ENCODE data around the gene HDHD3. TPM values are rescaled to one million over a fixed set of nuclear protein-coding genes. Genes with fewer than 3 reads are reported as not detected.
A peak's percentile ranks its signal among the peaks of the same experiment; 100 is the strongest.
"Not testable (repeated sequence)": the region's sequence is repeated elsewhere in the genome, so short reads cannot be mapped to it uniquely, and the experiment has no call there.

HDHD3 gene
- total RNA-seq, 1 experiment from 2014 or later, result 12.5 TPM

DNA sequence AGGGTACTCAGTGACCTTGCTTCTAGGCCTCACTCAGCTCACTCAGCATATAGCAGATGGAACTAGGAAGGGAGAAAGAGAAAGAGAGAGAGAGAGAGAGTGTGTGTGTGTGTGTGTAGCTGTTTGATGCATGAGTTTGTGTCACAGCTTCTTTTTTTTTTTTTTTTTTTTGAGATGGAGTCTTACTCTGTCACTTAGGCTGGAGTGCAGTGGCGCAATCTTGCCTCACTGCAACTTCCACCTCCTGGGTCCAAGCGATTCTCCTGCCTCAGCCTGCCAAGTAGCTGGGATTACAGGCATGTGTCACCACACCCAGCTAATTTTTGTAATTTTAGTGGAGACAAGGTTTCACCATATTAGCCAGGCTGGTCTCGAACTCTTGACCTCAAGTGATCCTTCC is 11.1 kb downstream of the HDHD3 start:
- DNase-seq (ENCODE audit: low read depth), result not testable (repeated sequence)

DNA sequence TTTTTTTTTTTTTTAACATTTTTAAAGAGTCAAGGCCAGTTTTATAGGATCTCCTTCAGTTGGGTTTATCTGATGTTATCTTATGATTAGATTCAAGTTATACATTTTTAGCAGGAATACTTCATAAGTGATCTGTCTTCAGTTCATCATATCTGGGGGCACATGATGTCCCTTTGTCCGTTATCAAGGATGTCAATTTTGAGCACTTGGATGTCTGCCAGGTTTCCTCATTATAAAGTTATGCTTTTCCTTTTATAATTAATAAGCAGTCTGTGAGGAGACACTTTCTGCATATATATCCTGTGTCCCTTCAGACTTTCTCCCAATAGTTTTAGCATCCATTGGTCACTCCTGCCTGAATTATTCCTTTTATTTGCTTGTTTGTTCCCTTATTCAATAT is 11.8 kb downstream of the HDHD3 start:
- no peak for DNase-seq (ENCODE audit: low read depth)

DNA sequence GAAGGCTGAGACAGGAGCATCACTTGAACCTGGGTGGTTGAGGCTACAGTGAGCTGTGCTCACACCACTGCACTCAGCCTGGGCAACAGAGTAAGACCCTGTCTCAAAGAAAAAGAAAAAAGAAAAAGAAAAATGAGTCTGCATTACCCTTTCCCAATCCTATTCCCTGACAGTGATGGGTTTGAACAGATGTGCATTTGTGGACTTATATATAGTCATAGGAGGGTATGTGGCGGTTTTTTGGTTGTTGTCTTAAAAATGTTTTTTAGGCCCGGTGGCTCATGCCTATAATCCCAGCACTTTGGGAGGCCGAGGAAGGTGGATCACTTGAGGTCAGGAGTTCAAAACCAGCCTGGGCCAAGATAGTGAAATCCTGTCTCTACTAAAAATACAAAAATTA is 13.4 kb downstream of the HDHD3 start:
- DNase-seq (ENCODE audit: low read depth), result no peak

DNA sequence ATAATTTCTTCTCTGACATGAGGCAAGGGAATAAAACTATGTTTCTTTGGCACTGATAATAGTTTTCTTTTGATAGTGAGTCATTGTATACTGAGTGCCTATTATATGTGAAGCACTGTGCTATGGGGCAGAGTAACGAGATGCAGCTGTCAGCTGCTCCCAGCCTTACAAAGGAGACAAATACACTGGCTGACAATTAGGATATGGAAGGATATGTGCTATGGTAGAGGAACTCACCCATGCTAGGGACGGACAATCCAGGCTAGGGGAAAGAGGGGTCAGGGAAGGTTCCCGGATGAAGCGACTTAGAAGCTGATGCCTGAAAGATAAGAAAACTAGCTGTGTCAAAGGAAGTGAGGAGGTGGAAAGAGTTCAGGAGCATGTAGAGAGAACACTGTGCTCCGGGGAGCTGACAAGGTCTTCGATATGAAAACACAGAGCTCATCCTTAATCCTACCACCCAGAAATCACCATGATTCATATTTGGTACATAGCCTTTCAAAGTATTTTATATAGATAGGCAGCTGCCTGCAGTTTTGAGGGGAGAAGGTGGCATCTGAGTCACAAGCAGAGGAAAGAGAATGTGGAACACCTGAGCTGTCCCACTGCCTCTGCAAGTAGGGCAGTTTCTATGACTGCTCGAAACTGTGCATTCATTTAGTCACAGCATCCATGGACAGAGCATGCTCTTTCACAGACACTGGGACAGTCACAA is 15.3 kb downstream of the HDHD3 start:
- peak; percentile 47 for DNase-seq (ENCODE audit: low read depth)

DNA sequence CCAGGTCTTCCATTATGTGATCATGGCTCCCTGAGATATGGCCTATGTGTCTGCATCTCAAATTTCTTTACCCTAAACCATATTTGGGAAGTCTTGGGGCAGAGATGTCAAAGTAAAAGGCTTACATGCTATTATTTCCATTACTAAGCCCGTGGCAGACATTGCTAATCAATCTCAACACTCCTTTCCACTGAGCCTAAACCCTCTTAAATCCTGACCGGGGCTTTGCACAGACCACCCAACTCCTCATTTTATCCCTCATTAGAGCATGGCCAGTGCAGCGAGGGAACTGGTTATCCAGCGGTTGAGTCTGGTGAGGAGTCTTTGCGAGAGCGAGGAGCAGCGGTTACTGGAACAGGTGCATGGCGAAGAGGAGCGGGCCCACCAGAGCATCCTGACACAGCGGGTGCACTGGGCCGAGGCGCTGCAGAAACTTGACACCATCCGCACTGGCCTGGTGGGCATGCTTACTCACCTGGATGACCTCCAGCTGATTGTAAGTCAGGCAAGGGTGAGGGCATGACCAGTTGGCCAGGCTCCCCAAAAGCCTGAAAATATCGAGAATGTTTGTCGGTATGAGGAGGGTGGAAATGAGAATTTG is 16.4 kb downstream of the HDHD3 start:
- DNase-seq (ENCODE audit: low read depth), result no peak

DNA sequence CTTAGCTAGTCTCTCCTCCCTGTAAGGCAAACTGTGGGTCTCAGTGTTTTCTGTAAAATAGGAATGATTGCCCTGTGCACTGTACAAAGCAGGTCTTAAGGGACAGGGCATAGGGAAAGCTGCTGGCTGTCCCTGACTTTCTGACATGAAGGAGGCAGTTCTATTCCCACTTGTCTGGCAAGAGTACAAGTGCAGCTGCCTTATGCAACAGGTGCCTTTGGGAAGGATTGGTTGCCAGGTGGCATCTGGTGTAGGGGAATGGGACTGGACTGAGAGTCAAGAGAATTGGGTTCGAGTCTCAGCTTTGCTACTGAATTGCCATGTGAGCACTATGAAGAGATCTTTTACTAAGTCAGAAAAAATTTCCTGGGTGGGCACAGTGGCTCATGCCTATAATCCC is 17.4 kb downstream of the HDHD3 start:
- DNase-seq (ENCODE audit: low read depth), result no peak

DNA sequence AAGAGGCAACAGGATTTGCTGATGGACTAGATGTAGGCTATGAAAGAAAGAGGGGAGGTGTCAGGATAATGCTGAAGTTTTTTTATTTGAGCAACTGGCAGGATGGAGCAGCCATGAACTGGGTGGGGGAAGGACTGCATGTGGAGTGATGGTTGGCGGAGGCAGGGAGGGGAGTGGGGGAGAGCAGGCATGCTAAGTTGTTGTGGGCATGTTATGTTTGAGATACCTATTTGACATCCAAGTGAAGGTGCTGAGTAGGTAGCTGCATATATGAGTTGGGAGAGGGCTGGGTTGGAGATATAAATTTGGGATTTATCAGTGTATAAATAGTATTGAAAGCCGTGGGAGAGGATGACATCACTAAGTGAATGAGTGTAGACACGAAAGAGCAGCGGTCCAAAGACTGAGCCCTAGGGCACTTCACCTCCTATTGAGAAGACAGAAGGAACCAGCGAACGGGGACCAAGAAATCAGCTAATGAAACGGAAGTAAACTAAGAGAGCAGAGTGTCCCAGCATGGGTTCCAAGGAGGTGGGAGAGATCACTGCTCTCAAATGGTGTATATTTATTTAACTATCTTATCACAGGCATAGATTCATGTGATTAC is 20.0 kb downstream of the HDHD3 start:
- no peak for DNase-seq (ENCODE audit: low read depth)

DNA sequence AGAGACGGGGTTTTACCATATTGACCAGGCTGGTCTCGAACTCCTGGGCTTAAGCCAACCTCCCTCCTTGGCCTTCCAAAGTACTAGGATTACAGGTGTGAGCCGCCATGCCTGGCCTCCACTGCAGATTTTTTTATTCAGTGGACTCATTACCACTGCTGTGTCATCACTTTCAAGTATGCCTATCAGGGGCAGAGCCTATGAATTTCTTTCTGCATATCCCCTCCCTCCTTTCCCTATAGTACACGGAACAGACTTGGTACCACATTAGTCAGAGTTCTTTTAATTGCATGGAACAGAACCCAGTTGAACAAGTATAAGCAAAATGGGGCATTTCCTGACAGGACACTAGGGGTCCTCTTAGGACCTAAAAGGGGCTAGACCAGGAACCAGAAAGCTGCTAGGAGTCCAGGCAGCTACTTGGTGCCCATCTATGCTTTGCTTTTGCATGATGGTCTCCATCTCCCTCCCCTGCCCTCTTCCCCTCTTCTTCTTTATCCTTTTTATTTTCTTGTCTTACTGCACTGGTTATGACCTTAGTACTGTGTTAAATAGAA is 21.7 kb downstream of the HDHD3 start:
- peak; percentile 36 for DNase-seq (ENCODE audit: low read depth)

DNA sequence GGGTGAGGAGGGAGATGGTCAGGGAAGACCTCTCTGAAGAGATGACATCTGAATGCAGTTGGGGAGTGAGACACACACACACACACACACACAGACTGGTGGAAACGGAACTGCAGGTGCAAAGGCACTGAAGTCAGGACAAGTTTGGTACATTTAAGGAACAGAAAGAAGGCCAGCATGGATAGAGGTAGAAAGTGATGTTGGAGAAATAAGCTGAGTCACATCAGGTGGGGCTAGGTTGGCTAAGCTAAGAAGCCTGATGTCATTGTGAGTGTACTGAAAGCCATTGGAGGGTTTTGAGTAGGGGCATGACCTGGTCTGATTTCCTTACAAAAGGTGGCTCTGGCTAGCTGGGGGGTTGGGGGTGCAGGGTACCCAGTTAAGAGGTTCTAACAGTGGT is 24.4 kb downstream of the HDHD3 start:
- no peak for DNase-seq (ENCODE audit: low read depth)

DNA sequence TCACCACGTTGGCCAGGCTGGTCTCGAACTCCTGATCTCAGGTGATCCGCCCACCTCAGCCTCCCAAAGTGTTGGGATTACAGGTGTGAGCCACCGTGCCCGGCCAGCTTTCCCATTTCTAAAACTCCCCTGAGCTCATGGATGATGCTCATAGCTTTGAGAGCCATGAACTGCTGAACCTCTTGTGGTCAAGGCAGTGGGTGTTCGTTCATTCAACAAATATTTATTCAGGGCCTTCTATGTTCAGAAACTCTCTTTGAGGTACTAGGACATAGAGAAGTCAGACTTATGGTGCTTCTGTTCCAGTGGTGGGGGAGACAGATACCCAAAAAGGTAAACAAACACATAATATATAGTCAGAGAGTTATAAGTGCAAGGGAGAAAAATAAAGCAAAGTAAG is 24.8 kb downstream of the HDHD3 start:
- DNase-seq (ENCODE audit: low read depth), result no peak

DNA sequence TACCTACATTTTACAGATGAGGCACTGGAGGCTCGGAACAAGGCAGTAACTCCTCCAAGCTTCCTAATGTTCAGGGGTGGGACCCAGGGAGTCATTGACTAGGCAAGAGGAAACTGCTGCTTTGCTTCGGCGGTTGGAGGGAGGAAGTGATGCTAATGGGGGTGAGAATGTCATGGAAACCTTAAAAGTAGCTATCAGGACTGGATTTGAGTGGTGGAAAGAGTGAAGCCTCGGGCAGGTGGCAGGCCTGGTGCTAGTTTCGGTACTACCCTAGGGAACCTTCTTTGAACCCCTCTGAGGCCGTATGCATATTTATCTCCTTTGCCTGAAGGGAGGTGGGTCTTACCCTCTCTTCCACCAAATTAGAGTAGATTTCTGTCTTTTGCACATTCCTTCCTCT is 25.8 kb downstream of the HDHD3 start:
- no peak for DNase-seq (ENCODE audit: low read depth)

DNA sequence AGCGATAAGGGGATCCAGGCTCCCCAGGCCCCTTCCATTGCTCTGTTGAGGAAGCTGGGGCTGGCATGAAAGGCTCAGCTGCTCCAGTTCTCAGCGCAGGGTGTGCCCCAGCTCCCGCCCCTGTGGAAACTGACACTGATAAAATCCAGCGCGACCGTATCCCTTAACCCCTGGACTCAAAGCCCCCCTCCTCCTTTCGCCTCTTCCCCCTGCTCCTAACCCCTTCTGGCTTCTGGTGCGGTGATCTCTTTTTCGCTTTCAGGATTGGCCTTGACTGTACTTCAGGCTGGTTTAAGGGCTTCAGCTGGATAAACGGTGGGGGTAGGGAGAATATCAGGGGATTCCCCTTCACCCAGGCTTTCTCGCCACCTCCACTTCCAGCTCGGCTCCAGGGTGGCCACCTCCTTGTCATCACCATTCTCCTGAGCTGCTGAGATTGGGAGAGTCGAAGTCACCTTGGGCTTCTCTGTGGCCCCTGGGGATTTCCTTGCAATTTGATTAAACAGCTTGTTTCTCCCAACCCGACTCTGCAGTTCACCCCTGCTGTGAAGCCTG is 26.6 kb downstream of the HDHD3 start:
- no peak for DNase-seq (ENCODE audit: low read depth)

DNA sequence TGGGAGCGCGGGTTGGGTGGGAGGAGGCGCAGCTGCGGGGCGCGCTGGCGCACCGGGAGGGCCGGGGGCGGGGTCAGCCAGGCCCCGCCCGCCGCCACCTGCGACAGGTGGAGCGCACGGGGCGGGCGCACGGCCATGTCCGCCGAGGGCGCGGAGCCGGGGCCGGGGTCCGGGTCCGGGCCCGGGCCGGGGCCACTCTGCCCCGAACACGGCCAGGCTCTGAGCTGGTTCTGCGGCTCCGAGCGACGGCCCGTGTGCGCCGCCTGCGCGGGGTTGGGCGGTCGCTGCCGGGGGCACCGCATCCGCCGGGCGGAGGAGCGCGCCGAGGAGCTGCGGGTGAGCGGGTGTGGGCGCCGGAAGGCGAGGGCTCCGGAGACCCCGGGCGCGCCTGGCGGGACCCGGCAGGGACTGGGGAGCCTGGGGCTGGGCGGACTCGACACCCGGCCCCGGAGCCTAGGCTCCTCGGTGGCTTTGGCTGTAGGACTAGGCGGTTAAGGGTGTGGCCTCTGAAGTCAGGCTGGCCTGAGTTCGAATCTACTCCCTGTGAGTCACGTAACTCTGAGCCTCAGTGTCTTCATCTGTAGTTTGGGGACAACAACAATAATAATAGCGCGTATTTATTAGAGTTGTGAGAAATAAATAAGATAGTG is 27.2 kb downstream of the HDHD3 start, which contains the start of gene BSPRY:
Gene BSPRY, plus strand, starts transcription at position 97 of the 650 bp plus-strand sequence. Its CDS starts 39 bp downstream, at position 136.
- peak; percentile 35 for DNase-seq (ENCODE audit: low read depth)

DNA sequence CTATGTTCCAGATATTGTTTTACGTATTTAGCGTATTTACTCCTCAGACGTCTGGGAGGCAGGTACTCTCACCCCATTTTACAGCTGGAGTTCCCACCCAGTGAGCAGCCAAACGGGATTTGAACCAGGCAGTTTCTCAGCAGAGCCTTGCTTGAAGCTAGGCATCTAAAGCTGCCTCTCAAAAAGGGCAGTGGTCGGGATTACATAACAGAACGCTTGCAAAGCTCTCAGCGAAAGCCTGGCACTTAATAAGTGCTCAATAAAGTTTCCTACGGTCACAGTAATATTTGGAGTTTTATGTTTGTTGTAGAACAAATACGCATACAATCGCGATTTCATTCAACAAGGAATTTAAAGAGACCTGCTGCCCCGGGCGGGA is 27.7 kb downstream of the HDHD3 start:
- no peak for DNase-seq (ENCODE audit: low read depth)

DNA sequence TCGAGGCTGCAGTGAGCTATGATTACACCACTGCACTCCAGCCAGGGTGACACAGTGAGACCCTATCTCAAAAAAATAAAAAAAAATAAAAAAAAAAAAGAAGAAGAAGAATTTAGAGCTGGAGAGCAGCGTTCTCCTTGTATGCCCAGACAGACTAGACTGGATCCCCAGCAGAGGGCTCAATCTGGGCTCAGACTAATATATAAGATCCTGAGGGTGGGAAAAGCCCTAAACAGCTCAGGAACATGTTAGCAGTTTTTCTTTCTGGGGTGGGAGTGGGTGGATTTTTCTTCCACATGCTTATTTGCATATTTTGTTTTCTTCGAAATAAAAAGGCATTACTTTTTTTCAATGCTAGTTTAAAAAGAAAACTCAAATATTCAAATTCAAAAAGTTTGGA is 28.3 kb downstream of the HDHD3 start:
- no peak for DNase-seq (ENCODE audit: low read depth)

DNA sequence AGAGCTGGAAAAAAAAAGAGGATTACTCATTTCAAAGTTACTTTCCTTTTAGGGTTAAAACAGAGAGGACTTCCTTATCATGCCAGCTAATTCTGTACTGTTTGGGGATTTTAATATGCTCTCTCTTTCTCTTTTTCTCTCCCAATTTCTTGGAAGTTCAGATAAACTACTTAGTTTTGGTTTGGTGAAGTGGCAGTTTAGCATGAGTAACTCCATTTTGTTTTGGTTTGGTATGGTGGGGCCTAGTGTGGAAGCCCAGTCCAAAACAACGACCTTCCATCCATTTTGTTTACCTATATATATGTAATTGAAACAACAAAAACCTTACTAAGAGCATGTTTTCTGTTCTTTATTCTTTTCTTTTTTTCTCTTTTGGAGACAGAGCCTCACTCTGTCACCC is 31.1 kb downstream of the HDHD3 start:
- no peak for DNase-seq (ENCODE audit: low read depth)

DNA sequence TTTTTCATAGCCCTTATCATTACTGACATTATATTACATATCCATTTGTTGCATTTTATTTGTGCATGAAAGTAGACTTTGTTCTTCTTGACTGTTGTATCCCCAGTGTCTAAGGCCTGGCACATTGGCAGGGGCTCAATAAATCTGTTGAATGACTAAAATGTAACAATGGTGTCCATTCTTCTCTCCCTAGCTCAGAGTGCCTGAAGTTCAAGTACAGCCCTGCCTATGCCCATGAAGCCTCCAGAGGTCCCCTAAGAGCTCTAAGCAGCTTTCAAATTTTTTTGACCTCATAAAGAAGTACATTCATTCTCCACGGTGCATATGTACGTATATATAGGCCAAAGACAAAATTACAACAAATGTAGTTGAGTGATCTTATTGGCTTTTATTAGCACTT is 31.6 kb downstream of the HDHD3 start:
- no peak for DNase-seq (ENCODE audit: low read depth)

DNA sequence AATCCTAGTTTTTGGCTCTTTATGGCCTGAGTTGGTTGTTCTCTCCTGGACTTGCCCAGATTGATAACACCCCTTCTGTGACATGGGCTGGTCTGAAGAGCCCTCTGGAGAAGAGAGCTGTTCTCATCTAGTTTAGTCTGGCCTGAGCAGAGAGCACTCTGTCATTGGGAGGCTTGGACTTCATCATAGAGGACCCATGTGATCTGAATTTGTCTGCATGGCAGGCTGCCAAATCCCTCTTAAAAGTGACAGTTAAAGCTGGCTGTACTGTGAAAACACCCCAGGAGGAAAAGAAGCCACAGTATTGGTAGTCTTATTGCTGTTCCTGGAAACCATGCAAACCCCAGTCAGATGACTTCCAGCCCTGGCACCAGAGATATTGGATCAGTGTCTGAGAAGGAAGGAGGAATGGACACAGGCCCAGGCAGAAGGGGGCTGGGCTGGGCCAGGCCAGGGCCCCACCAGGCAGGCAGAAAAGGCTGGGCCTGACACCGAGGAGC is 33.0 kb downstream of the HDHD3 start:
- no peak for DNase-seq (ENCODE audit: low read depth)

DNA sequence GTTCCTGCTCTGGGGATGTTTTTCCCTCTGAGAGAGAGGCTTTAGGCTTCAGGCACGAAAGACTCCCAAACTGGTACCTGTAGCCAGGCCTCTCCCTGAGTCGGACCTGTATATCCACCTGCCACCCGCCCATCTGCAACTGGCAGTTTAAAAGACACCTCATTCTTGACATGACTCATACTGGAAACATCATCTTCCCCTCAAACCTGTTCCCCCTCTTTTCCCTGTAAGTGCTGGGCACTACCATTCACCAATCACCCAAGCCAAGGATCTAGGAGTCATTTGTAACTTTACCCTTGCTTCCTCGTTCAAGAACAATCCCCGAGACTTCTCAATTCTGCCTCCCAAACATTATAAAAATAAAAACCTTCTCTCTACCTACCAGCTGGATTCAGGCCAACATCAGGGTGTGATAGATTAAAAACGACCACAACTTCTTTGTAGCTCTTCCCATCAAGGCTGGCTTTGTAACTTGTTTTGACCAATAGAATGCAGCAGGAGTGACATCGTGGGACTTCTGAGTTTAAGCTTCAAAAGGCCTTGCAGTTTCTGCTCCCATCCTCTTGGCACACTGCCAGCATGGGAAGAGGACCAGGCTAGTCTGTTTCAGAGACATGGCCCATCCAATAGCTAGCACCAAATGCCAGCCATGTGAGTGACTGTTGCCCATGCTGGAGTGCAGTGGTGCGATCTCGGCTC is 34.9 kb downstream of the HDHD3 start:
- no peak for DNase-seq (ENCODE audit: low read depth)

DNA sequence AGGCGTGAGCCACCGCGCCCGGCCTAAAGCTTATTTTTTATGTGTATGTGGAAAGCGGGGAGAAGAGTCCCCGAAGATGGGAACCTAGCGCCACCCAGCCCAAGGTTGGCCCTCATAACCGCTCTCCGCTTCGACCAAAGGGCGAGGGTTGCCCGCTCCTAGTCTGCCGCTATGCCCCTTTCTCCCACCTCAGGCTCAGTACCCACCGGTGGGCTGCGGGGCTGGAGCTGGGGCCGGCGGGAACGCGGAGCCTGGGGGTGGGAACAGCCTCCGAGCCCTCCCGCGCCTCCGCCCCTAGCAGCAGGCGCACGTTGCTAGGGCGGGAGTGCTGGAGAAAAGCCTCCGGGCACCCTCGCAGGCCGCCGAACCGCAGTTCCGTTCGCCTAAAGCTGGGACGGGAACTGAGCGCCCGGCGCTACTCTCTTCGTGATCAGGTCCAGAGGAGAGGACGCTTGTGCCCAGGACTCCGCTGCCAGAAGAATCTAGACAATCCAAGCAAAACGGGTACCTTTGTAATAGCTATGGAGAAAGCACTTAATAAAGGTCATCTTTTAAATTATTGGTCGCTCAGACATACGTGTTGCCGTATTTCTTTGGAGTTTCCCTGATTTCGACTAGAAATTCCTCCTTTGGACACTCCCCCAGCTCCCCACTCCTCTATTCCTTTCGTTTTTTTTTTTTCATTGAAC is 36.6 kb downstream of the HDHD3 start, which contains the start of gene WDR31:
Gene WDR31, minus strand, starts transcription at position 265 of the 689 bp plus-strand sequence. CDS start 8,253 bp downstream, outside the sequence.
- DNase-seq (ENCODE audit: low read depth), result peak; percentile 96

DNA sequence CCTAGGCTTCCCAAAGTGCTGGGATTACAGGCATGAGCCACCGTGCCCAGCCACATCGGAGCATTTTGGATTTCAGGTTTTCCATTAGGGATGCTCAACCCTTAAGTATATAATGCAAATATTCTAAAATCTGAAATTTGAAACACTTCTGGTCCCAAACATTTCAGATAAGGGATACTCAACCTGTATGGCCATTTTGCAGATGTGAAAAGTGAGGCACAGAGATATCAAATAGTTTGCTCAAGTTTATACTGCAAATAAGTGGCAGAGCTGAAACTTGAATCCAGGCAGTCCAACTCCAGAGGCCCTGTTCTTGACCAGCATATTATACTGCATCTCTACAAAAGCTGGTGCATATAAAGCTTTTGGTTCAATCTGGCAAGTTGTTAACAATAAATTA is 39.1 kb downstream of the HDHD3 start:
- no peak for DNase-seq (ENCODE audit: low read depth)
